Measurements from ENCODE around the gene NUP93.
"Not testable (repeated sequence)": the region's sequence is repeated elsewhere in the genome, so short reads cannot be mapped to it uniquely, and the experiment has no call there.

Gene NUP93

DNA sequence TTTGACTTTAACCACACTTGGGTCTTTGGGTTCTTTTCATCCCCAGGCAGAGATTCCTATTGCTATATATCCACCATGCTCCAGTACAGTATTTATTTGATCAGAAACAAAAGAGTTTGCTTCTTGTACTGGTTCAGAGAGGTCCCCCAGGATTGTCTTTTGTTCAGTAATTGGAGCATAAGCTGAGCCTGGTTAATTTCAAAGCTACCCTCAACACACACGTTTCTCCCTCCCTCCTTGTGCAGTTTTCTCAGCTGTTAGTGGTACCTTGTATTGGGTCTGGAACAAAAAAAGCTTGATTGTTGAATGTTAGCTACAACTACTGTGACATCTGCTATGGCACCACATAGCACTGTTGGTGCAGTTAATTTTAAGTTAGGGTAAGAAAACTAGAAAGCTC is 50.0 kb downstream of the NUP93 start:
- DNase-seq (ENCODE audit: low read depth in 2 of 2) = no peak

DNA sequence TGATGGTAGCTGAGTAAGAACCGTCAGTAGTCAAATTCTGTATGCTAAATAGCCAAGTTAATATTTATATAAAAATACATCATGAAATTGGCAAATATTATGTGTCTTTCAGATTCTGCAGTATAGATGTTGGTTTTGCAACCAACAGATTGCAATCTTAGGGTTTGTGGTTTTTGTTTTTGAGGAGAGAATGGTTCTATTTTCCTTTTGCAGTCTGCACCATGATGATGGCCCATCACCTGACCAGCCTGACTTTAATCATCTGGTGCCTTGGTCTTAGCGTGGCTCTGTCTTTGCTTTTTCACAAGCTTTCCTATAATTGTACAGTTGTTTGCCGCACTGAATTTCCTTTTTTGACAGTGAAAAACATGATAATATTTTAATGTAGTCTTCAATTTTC is 50.7 kb downstream of the NUP93 start:
- DNase-seq (ENCODE audit: low read depth in 2 of 2) = no peak

GRCh38 chr16:56781528-56781961 is 51.6 kb downstream of the NUP93 start:
- no peak for DNase-seq (ENCODE audit: low read depth in 2 of 2)

- DNase-seq (ENCODE audit: low read depth in 2 of 2) = no peak
Measured at GRCh38 chr16:56783344-56783743, 53.4 kb downstream of the NUP93 start.

DNA sequence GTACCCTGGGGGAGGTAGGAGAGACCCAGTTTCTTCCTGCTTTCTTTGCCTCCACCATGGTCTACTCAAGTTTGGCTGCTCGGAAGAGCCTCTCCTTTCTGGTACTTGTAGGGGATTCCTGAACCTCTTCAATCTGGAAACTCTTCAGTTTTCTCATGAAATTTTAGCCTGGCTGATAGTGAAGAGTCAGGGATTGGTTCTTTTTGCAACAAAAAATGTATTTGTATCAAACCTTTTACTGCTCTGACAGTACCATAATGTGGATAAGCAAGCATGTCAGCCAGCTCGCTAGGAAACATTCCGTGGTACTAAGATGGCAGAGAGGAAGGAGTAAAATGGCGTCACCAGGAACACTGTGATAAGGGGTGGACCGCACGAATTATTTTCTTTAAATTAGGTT is 55.4 kb downstream of the NUP93 start:
- DNase-seq (ENCODE audit: low read depth in 2 of 2) = no peak

DNA sequence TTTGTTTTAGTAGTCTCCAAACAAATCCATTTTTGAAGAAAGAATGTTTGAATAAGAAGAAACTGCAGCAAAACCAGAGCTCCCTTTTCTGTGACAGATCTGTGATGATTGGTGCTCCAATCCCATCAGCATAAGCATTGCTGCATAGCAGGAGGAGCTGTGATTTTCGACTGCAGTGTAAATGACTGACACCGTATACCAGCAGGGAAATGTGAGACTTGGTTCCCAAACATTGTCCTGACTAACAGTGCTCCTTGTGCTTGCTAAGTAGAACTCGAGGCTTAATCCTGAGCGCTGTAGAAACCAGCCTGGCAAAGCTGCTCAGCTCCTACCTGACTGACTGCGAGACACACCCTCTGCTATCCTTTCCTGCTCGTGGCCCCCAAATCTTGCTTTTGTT is 57.2 kb downstream of the NUP93 start:
- no peak for DNase-seq (ENCODE audit: low read depth in 2 of 2)

GRCh38 chr16:56788435-56788834 is 58.5 kb downstream of the NUP93 start:
- DNase-seq (ENCODE audit: low read depth in 2 of 2) = no peak

DNA sequence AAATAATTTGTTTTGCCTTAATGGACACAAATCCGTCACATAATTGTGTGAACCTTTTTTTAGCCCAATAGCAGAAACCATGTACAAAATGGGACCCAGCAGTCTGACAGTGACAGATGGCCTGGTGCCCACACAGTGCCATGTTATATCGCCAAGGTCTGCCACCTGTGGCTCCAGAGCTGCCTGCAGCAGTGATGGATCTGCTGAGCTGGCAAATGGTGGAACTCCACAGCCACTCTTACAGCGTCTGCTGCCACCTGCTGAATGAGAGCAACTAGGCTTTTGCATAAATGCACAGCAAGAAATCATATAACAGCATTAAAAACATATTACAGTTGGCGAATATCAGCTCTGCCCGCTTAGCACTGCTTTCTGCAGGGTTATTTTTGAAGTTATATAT is 59.4 kb downstream of the NUP93 start:
- no peak for DNase-seq (ENCODE audit: low read depth in 2 of 2)

- no peak for DNase-seq (ENCODE audit: low read depth in 2 of 2)
Measured at GRCh38 chr16:56792967-56793366, 63.0 kb downstream of the NUP93 start.

DNA sequence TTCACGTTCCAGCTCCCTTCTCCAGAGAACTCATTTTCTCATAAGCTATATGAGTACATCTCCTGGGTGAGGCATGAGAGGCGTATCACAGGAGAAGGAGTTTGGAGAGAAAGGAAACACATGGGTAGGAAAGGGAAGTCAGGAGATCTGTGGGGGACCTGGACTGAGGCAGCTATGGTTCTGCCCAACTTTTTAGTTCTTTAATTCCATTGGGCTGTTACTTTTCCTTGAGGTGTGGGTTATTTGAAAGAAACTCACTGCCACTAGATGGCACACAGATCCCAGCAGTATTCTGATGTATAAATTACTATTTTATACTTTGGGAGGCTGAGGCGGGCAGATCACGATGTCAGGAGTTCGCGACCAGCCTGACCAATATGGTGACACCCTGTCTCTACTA is 63.6 kb downstream of the NUP93 start:
- DNase-seq (ENCODE audit: low read depth in 2 of 2) = no peak

GRCh38 chr16:56795011-56795410 is 65.1 kb downstream of the NUP93 start:
- DNase-seq (ENCODE audit: low read depth in 2 of 2) = no peak

DNA sequence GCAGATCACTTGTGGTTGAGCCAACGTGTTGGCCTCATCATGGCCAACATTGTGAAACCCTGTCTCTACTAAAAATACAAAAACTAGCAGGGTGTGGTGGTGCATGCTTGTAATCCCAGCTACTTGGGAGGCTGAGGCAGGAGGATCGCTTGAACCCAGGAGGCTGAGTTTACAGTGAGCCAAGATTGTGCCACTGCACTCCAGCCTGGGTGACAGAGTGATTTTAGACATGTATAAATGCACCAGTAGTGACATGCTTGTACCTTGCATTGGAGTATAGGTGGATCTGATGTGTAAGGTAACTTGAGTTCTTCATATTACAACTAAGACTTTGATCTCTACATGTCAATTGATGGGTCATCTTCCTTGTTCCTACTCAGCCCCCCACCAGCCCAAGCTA is 67.1 kb downstream of the NUP93 start:
- not testable (repeated sequence) for DNase-seq (ENCODE audit: low read depth in 2 of 2)

DNA sequence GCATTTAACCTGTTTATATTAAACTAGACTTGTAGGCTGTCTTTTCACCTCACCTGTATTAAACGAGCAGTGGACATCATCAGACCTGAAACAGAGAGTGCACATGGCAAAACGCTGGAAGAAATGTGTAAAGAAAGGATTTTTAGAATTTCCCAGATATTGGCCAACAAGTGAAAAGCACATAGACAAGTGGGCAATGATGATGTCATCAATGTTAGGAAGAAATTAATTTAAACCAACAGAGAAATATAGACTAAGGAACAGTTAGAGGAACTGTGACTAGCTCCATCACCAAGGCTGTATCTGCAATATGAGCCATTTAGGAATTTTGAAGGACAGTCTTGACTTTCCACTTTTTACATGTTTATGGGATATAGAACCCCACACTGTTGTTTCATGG is 67.9 kb downstream of the NUP93 start:
- no peak for DNase-seq (ENCODE audit: low read depth in 2 of 2)

- DNase-seq (ENCODE audit: low read depth in 2 of 2) = no peak
Measured at GRCh38 chr16:56798955-56799354, 69.0 kb downstream of the NUP93 start.

- DNase-seq (ENCODE audit: low read depth in 2 of 2) = no peak
Measured at GRCh38 chr16:56800355-56800754, 70.4 kb downstream of the NUP93 start.

- DNase-seq (ENCODE audit: low read depth in 2 of 2) = no peak
Measured at GRCh38 chr16:56801762-56802161, 71.8 kb downstream of the NUP93 start.

DNA sequence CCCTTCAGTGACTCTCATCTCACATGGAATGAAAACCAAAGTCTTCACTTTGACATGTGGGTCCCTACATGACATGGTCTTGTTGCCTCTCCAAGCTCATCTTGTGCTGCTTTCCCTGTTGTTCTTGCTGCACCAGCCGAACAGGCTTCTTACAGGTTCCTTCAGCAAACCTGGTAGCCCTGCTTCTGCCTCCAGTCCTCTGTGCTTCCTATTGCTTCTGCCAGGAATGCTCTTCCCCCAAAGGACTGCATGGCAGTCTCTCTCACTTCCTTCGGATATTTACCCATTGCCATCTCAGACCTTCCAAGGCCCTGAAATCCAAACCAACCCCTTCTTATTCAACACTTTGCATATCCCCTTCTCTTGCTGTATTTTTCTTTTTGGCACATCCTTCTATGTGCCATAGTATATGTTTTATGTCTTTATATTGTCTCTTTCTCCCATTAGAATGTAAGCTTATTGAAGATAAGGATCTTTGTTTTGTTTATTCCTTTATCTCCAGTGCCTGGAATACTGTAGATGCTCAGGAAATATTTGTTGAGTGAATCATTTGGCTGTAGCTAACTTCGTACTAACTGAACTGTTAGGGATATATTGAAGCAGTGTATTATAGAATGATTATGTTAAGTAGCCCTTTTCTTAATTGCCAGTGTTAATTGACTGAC is 77.2 kb downstream of the NUP93 start:
- DNase-seq (ENCODE audit: low read depth in 2 of 2) = no peak

- DNase-seq (ENCODE audit: low read depth in 2 of 2) = not testable (repeated sequence)
Measured at GRCh38 chr16:56807676-56808067, 77.7 kb downstream of the NUP93 start.

- DNase-seq (ENCODE audit: low read depth in 2 of 2) = no peak
Measured at GRCh38 chr16:56810954-56811353, 81.0 kb downstream of the NUP93 start.

GRCh38 chr16:56811602-56812001 is 81.7 kb downstream of the NUP93 start:
- DNase-seq (ENCODE audit: low read depth in 2 of 2) = not testable (repeated sequence)

DNA sequence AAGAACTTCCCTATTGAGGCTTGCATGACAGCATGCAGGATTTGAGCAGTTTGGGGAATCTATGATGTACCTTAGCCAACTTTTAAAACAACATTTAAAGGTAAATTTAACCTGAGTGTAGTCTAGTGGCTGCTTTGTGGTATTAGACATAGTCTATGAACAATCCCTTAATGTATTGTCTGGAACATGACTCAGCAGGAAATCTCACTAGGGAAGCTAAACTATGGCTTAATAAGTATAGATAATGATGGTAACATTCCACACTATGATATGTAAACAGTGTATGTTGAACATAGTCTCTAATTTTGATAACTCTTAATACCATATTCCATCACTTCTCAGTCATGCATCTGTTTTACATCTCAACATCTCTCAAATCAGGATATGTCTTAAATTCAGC is 83.0 kb downstream of the NUP93 start:
- no peak for DNase-seq (ENCODE audit: low read depth in 2 of 2)

DNA sequence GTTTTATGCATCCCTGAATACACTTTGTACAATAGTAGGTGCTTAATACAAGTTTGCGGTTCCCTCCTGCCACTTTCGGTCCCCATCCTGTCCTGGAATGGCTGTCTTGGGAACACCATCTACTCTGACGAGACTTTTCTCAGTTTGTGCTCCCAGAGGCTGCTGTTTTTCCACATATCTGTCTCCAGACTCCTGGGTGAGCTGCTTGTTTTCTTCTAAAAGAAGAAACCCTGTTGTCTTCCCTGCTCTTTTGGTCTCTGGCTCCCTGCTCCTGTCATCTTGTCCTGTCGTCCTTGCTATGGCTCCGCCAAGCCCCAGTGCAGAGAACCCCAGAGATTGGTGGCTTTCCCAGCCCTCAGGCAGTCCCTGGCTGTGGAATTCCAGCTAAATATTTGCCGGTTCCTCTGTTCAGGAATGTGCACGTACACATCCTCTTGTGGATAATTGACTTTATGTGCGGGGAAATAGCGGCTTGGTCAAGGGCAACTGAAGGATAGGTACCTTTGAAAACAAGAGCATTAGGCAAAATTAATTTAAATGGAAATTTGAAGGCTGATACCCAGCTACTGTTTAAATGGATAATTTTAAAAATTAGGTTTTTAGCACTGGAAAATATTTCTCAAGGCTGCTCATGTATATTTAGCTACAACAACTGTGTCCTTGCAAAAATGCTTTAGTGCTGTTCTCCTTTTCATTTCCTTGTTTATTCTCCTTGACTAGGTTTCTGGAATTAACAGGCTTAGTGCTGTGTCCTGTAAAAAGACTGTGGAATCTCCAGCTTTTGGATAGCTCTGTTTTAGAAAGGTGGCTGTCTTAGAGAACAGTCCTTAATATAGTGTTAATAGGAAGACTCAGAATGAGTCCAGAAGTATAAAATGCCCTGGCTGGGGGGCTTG is 84.9 kb downstream of the NUP93 start:
- no peak for DNase-seq (ENCODE audit: low read depth in 2 of 2)

DNA sequence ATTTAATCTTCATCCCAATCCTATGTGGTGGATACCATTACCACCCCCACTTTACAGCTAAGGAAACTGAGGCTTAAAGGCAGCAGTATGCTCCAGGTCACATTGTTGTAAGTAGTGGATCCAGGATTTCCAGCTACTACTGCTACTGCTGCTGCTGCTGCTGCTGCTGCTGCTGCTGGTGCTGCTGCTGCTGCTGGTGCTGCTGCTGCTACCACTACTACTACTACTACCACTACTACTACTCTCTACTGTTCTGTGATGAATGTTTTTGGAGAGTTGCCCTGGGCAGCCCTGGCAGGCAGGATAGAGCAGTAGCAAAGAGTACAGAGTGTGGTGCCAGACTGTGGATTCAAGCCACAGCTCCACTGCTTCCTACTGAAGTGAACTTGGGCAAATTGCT is 85.8 kb downstream of the NUP93 start:
- no peak for DNase-seq (ENCODE audit: low read depth in 2 of 2)
